ENCODE data around the gene NABP2.

GRCh38 chr12:56257491-56258067 is 33.4 kb downstream of the NABP2 start:
- no peak for TF ChIP-seq EZH2phosphoT487 (IDR thresholded peaks at IDR 0.05; ENCODE audit: borderline replicate concordance, low read depth)
- TF ChIP-seq CTCF (IDR thresholded peaks at IDR 0.05) = peak; percentile 35

All from SK-N-SH (cell line).